Frontal cortex (tissue), 4 donors: Measurements from ENCODE around the gene GRIK4. TPM values are rescaled to one million over a fixed set of nuclear protein-coding genes. Genes with fewer than 3 reads are reported as not detected.
A peak's percentile ranks its signal among the peaks of the same experiment; 100 is the strongest.

ENCODE experiments used
- DNase-seq, 2 donors: peaks; one replicate each; pipeline ENCODE4 v3.0.0; 2012; ENCODE audit warnings: low spot score in 2 of 2
- FAIRE-seq: peaks from 2 replicates; lab custom pipeline; 2012; peaks lifted over from hg19 to GRCh38; lab: Jason Lieb, UNC
- total RNA-seq: library from RNA; depleted of rRNA; stranded (reverse); fragments of >200 nt; gene quantifications from one replicate; pipeline ENCODE4 v1.2.3, GENCODE V29; 2014
- donor health status: control.
- donor health status: control.
- donor health status: control.

The GRIK4 gene
- total RNA-seq, 1 donor from 2014 or later, result 3.3 TPM

- FAIRE-seq, result no peak
- DNase-seq, result no peak
These were observed 366.3 kb downstream of the GRIK4 start for GRCh38 chr11:120877746-120878365.

- DNase-seq (no peak), FAIRE-seq (no peak)
These were observed 367.2 kb downstream of the GRIK4 start for GRCh38 chr11:120878781-120879180.

- no peak for FAIRE-seq
- DNase-seq, result no peak
These were observed 369.1 kb downstream of the GRIK4 start for GRCh38 chr11:120880498-120881175.

- DNase-seq, result no peak
- FAIRE-seq, result no peak
These were observed 370.0 kb downstream of the GRIK4 start for GRCh38 chr11:120881596-120881995.

GRCh38 chr11:120882175-120882574 is 370.6 kb downstream of the GRIK4 start:
- no peak for DNase-seq
- no peak for FAIRE-seq

GRCh38 chr11:120883404-120884080 is 372.0 kb downstream of the GRIK4 start:
- peak in 1 of 2 donors; percentile 33 for DNase-seq
- FAIRE-seq, result no peak

GRCh38 chr11:120884154-120885020 is 372.8 kb downstream of the GRIK4 start:
- FAIRE-seq (no peak), DNase-seq (no peak)

GRCh38 chr11:120890609-120891320 is 379.2 kb downstream of the GRIK4 start:
- no peak for DNase-seq
- no peak for FAIRE-seq

- FAIRE-seq (no peak), DNase-seq (no peak)
These were observed 382.1 kb downstream of the GRIK4 start for GRCh38 chr11:120893440-120894201.

GRCh38 chr11:120894202-120894985 is 382.8 kb downstream of the GRIK4 start:
- no peak for FAIRE-seq
- DNase-seq, result no peak

GRCh38 chr11:120896687-120897086 is 385.1 kb downstream of the GRIK4 start:
- no peak for FAIRE-seq
- no peak for DNase-seq

- DNase-seq (no peak), FAIRE-seq (no peak)
These were observed 387.0 kb downstream of the GRIK4 start for GRCh38 chr11:120898568-120898967.

- FAIRE-seq (no peak), DNase-seq (no peak)
These were observed 388.2 kb downstream of the GRIK4 start for GRCh38 chr11:120899720-120900119.

- FAIRE-seq (no peak), DNase-seq (no peak)
These were observed 389.1 kb downstream of the GRIK4 start for GRCh38 chr11:120900643-120901042.

- DNase-seq (no peak), FAIRE-seq (no peak)
These were observed 392.1 kb downstream of the GRIK4 start for GRCh38 chr11:120903686-120904085.

- FAIRE-seq, result no peak
These were observed 392.6 kb downstream of the GRIK4 start for GRCh38 chr11:120904116-120904515.

GRCh38 chr11:120906766-120907165 is 395.2 kb downstream of the GRIK4 start:
- DNase-seq (no peak), FAIRE-seq (no peak)

More at GRCh38 chr11:120904116-120904515, 392.6 kb downstream of the GRIK4 start:
- no peak for DNase-seq

- DNase-seq (no peak), FAIRE-seq (no peak)
These were observed 396.4 kb downstream of the GRIK4 start for GRCh38 chr11:120907971-120908370.
